Hepatocyte (in vitro differentiated cells): Measurements from ENCODE around the gene FMNL2. TPM values are rescaled to one million over a fixed set of nuclear protein-coding genes. Genes with fewer than 3 reads are reported as not detected.

Source experiments
- DNase-seq: peaks from one replicate; pipeline ENCODE4 v3.0.0-alpha.2; 2016; ENCODE audit warnings: low spot score
- H2AFZ ChIP-seq: fragments of 200-600 bp; sonication (generic); 2 replicates; pipeline ENCODE4 v1.6.0; 2016; ENCODE audit warnings: antibody characterized with exemption, mild to moderate bottlenecking
- H3K27ac ChIP-seq: fragments of 200-600 bp; sonication (generic); 2 replicates; pipeline ENCODE4 v1.5.1; 2016; ENCODE audit warnings: mild to moderate bottlenecking
- H3K27me3 ChIP-seq: fragments of 200-600 bp; sonication (generic); 2 replicates; pipeline ENCODE4 v1.6.1; 2016
- H3K36me3 ChIP-seq: fragments of 200-600 bp; sonication (generic); replicated peaks from 2 replicates; pipeline ENCODE4 v1.5.1; 2016; ENCODE audit warnings: low read depth; ENCODE audit not compliant: insufficient read depth
- H3K4me1 ChIP-seq: fragments of 200-600 bp; sonication (generic); 2 replicates; pipeline ENCODE4 v1.5.1; 2016; ENCODE audit warnings: mild to moderate bottlenecking, moderate library complexity; ENCODE audit not compliant: insufficient read depth
- H3K4me2 ChIP-seq: fragments of 200-600 bp; sonication (generic); 2 replicates; pipeline ENCODE4 v1.6.0; 2016
- H3K4me3 ChIP-seq: fragments of 200-600 bp; sonication (generic); 2 replicates; pipeline ENCODE4 v1.5.1; 2016; ENCODE audit warnings: mild to moderate bottlenecking
- H3K79me2 ChIP-seq: fragments of 200-600 bp; sonication (generic); 2 replicates; pipeline ENCODE4 v1.6.0; 2017; ENCODE audit warnings: mild to moderate bottlenecking
- H3K9me2 ChIP-seq: fragments of 200-600 bp; sonication (generic); replicated peaks from 2 replicates; pipeline ENCODE4 v1.6.0; 2017; ENCODE audit warnings: mild to moderate bottlenecking; ENCODE audit not compliant: insufficient read depth
- H3K9me3 ChIP-seq: fragments of 200-600 bp; sonication (generic); 2 replicates; pipeline ENCODE4 v1.5.1; 2016; ENCODE audit warnings: low read depth, mild to moderate bottlenecking
- H4K20me1 ChIP-seq: fragments of 200-600 bp; sonication (generic); 2 replicates; pipeline ENCODE4 v1.6.0; 2016; ENCODE audit warnings: mild to moderate bottlenecking; ENCODE audit not compliant: insufficient read depth, poor library complexity, severe bottlenecking
- CTCF ChIP-seq: fragments of 200-600 bp; sonication (generic); IDR thresholded peaks from 2 replicates; pipeline ENCODE4 v1.5.1; 2016; ENCODE audit warnings: antibody characterized with exemption, mild to moderate bottlenecking; ENCODE audit not compliant: poor library complexity
- EZH2 ChIP-seq: fragments of 200-600 bp; sonication (generic); IDR thresholded peaks from 2 replicates; pipeline ENCODE4 v1.6.1; 2016; ENCODE audit warnings: antibody characterized with exemption, mild to moderate bottlenecking, borderline replicate concordance
- EZH2phosphoT487 ChIP-seq: fragments of 200-600 bp; sonication (generic); IDR thresholded peaks from one replicate; pipeline ENCODE4 v1.6.1; 2018; ENCODE audit warnings: antibody characterized with exemption, mild to moderate bottlenecking, low read depth, moderate library complexity; ENCODE audit not compliant: unreplicated experiment, severe bottlenecking
- WGBS: methylation state at CpG from one replicate; pipeline ENCODE4 v1.1.6; 2016; ENCODE audit warnings: low lambda C conversion rate; ENCODE audit errors: missing lambda C conversion rate; 5-methylcytosine and 5-hydroxymethylcytosine counted together
- polyA plus RNA-seq: library from polyadenylated mRNA; unstranded; fragments of >200 nt; fragmentation: Nextera tagmentation; extraction: Ambion mirVana; gene quantifications from 2 replicates; pipeline ENCODE4 v1.2.1, GENCODE V29; 2016
- total RNA-seq: library from RNA; depleted of rRNA; stranded (reverse); fragments of >200 nt; gene quantifications from 2 replicates; pipeline ENCODE4 v1.2.3, GENCODE V29; 2014

The FMNL2 gene
- total and polyA plus RNA-seq, 2 experiments from 2014 or later = 11.7 to 53.6 TPM

GRCh38 chr2:152298754-152299153, 36.2 kb upstream of the FMNL2 start:
- H3K79me2 ChIP-seq = no peaks in the 10 kb centered on the region
- no peaks in the 10 kb centered on the region for H3K9me2 ChIP-seq
- no peaks in the 10 kb centered on the region for H3K27me3 ChIP-seq
- H3K36me3 ChIP-seq = no peaks in the 10 kb centered on the region
- H3K4me2 ChIP-seq = no peak overlapping the region
- 79% methylated on average over 1 of the region's 1 CpG for WGBS
- no peak for DNase-seq
- H4K20me1 ChIP-seq = no peaks in the 10 kb centered on the region
- no peak overlapping the region for H3K4me3 ChIP-seq
- H3K9me3 ChIP-seq = no peaks in the 10 kb centered on the region
- H3K27ac ChIP-seq = no peak overlapping the region
- H3K4me1 ChIP-seq = no peaks in the 10 kb centered on the region
- TF ChIP-seq EZH2phosphoT487 = no peak
- TF ChIP-seq EZH2 = no peak
- TF ChIP-seq CTCF = no peak
- no peak overlapping the region for H2AFZ ChIP-seq

- no peak overlapping the region for H3K27ac ChIP-seq
- no peaks in the 10 kb centered on the region for H3K36me3 ChIP-seq
- H3K4me2 ChIP-seq = no peak overlapping the region
- TF ChIP-seq EZH2 (no peak), EZH2phosphoT487 (no peak), CTCF (no peak)
- 90% methylated on average over 3 of the region's 3 CpGs for WGBS
- no peak overlapping the region for H2AFZ ChIP-seq
- H3K4me3 ChIP-seq = no peak overlapping the region
- H3K9me2 ChIP-seq = no peaks in the 10 kb centered on the region
- no peaks in the 10 kb centered on the region for H3K27me3 ChIP-seq
- H4K20me1 ChIP-seq = no peaks in the 10 kb centered on the region
- no peaks in the 10 kb centered on the region for H3K4me1 ChIP-seq
- DNase-seq = no peak
- no peaks in the 10 kb centered on the region for H3K9me3 ChIP-seq
- H3K79me2 ChIP-seq = no peaks in the 10 kb centered on the region
Observed at GRCh38 chr2:152301131-152301530, 33.8 kb upstream of the FMNL2 start.

GRCh38 chr2:152303951-152304350, 31.0 kb upstream of the FMNL2 start:
- no peaks in the 10 kb centered on the region for H3K9me2 ChIP-seq
- no peak overlapping the region for H3K4me2 ChIP-seq
- no peaks in the 10 kb centered on the region for H4K20me1 ChIP-seq
- H3K4me3 ChIP-seq = no peak overlapping the region
- TF ChIP-seq CTCF (no peak), EZH2 (no peak), EZH2phosphoT487 (no peak)
- H3K4me1 ChIP-seq = no peaks in the 10 kb centered on the region
- H3K36me3 ChIP-seq = no peaks in the 10 kb centered on the region
- H3K9me3 ChIP-seq = no peaks in the 10 kb centered on the region
- no peaks in the 10 kb centered on the region for H3K27me3 ChIP-seq
- H3K79me2 ChIP-seq = no peaks in the 10 kb centered on the region
- H2AFZ ChIP-seq = no peak overlapping the region
- 82% methylated on average over 2 of the region's 2 CpGs for WGBS
- no peak for DNase-seq
- H3K27ac ChIP-seq = no peak overlapping the region

GRCh38 chr2:152304836-152305235, 30.1 kb upstream of the FMNL2 start:
- Histone ChIP-seq H3K27ac (no peak overlapping the region), H3K9me3 (no peaks in the 10 kb centered on the region), H3K4me1 (peaks cover 4% of the 10 kb centered on the region), H3K4me2 (no peak overlapping the region), H2AFZ (no peak overlapping the region), H3K4me3 (no peak overlapping the region), H3K27me3 (no peaks in the 10 kb centered on the region), H4K20me1 (no peaks in the 10 kb centered on the region), H3K79me2 (no peaks in the 10 kb centered on the region), H3K36me3 (no peaks in the 10 kb centered on the region), H3K9me2 (no peaks in the 10 kb centered on the region)
- no peak for TF ChIP-seq EZH2
- no peak for TF ChIP-seq EZH2phosphoT487
- TF ChIP-seq CTCF = no peak
- 57% methylated on average over 1 of the region's 1 CpG for WGBS
- DNase-seq = no peak
